Brain microvascular endothelial cell (primary cell): ENCODE data around the gene NKAP.
"Not testable (repeated sequence)": the region's sequence is repeated elsewhere in the genome, so short reads cannot be mapped to it uniquely, and the experiment has no call there.

Experiments
- DNase-seq: peaks from one replicate; pipeline ENCODE4 v3.0.0-alpha.2; 2020
- H3K27ac ChIP-seq: fragments of 250-450 bp; sonication (Bioruptor Pico); 2 replicates; pipeline ENCODE4 v1.5.1; 2020; ENCODE audit warnings: mild to moderate bottlenecking, moderate library complexity
- H3K27me3 ChIP-seq: fragments of 250-450 bp; sonication (Bioruptor Pico); replicated peaks from 2 replicates; pipeline ENCODE4 v1.5.1; 2020; ENCODE audit warnings: mild to moderate bottlenecking
- H3K36me3 ChIP-seq: fragments of 250-450 bp; sonication (Bioruptor Pico); replicated peaks from 2 replicates; pipeline ENCODE4 v1.5.1; 2020; ENCODE audit warnings: mild to moderate bottlenecking
- H3K4me3 ChIP-seq: 2 replicates; pipeline ENCODE4 v1.5.1; 2011; ENCODE audit warnings: low read depth, mild to moderate bottlenecking, control low read depth, low read length, moderate library complexity
- in situ Hi-C: cut with HindIII; loops from 2 replicates; pipeline ENCODE4 v1.10.0; 2017; ENCODE audit warnings: low sequenced_read_pairs, low pct_ligation_motif_present
- TF ChIP-seq, protein P1 (sequence below): IDR thresholded peaks from 2 replicates; pipeline ENCODE4 v1.5.1; 2011; ENCODE audit warnings: low read depth, mild to moderate bottlenecking, moderate library complexity, low read length, control low read depth, inconsistent platforms; ENCODE audit errors: missing control alignments

Gene NKAP

GRCh38 chrX:119970574-119970973 is 27.0 kb upstream of the NKAP start:
- H3K27ac ChIP-seq, result no peak overlapping the region
- H3K36me3 ChIP-seq, result no peaks in the 10 kb centered on the region
- TF ChIP-seq, protein P1, sequence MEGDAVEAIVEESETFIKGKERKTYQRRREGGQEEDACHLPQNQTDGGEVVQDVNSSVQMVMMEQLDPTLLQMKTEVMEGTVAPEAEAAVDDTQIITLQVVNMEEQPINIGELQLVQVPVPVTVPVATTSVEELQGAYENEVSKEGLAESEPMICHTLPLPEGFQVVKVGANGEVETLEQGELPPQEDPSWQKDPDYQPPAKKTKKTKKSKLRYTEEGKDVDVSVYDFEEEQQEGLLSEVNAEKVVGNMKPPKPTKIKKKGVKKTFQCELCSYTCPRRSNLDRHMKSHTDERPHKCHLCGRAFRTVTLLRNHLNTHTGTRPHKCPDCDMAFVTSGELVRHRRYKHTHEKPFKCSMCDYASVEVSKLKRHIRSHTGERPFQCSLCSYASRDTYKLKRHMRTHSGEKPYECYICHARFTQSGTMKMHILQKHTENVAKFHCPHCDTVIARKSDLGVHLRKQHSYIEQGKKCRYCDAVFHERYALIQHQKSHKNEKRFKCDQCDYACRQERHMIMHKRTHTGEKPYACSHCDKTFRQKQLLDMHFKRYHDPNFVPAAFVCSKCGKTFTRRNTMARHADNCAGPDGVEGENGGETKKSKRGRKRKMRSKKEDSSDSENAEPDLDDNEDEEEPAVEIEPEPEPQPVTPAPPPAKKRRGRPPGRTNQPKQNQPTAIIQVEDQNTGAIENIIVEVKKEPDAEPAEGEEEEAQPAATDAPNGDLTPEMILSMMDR, result no peak
- no peak for DNase-seq
- H3K4me3 ChIP-seq, result no peak overlapping the region
- in situ Hi-C loops, result no loop called here
- H3K27me3 ChIP-seq, result no peaks in the 10 kb centered on the region

- DNase-seq, in situ Hi-C loops, H3K27ac ChIP-seq, H3K36me3 ChIP-seq, H3K27me3 ChIP-seq, H3K4me3 ChIP-seq: not testable (repeated sequence)
Measured at GRCh38 chrX:119966837-119967236, 23.3 kb upstream of the NKAP start.

DNA sequence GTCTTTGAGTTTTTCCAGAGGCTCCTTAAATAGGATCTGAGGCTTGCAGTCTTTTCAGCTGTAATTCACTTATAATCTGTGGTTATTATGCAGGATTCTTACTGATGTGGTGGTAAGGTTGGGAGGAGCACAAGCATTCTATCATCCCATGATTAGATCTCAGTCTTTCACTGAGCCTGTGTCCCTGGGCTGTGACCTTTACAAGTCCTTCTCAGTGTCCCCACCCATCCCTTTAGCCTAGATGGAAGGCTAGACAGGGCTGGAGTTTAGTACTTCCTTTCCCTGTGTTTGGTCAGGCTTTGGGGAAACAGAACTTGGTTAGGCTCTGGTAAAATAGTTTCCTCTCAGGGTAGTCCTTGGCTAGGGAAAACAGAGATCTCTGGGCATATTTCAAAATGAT is 17.1 kb upstream of the NKAP start:
- TF ChIP-seq, protein P1, result no peak

GRCh38 chrX:119955807-119956570 is 12.4 kb upstream of the NKAP start:
- H3K27me3 ChIP-seq, in situ Hi-C loops, H3K27ac ChIP-seq, H3K4me3 ChIP-seq, H3K36me3 ChIP-seq, DNase-seq: not testable (repeated sequence)

More for the DNA sequence above, 17.1 kb upstream of the NKAP start:
- H3K27ac ChIP-seq, result no peak overlapping the region
- no peak for DNase-seq
- no peaks in the 10 kb centered on the region for H3K36me3 ChIP-seq
- no peaks in the 10 kb centered on the region for H3K27me3 ChIP-seq
- in situ Hi-C loops, result no loop called here
- H3K4me3 ChIP-seq, result no peak overlapping the region

GRCh38 chrX:119954374-119954773 is 10.8 kb upstream of the NKAP start:
- DNase-seq, result no peak
- no peaks in the 10 kb centered on the region for H3K36me3 ChIP-seq
- in situ Hi-C loops, result no loop called here

DNA sequence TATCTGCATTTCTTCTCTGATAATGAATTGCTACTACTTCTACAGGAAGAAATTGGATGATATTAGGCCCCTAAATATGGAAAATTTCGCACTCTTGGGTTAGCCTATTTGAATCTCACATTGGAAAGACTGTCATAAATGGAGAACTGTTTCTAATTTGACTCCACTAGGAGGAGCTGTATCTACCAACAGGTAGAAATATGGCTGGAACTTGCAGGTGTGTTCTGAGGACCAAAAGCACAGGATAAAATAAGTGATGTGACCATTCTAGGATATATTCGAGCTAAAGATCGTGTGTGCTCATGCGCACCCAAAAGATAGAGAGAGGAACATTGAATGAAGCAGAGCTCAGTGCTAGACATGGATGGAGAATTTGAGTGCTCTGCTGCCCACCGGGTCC is 4.8 kb upstream of the NKAP start:
- Histone ChIP-seq H3K27ac (no peak overlapping the region), H3K27me3 (no peaks in the 10 kb centered on the region), H3K36me3 (no peaks in the 10 kb centered on the region), H3K4me3 (no peak overlapping the region)
- in situ Hi-C loops, result no loop called here
- DNase-seq, result no peak
- TF ChIP-seq, protein P1, result no peak

More at GRCh38 chrX:119954374-119954773, 10.8 kb upstream of the NKAP start:
- Histone ChIP-seq H3K27ac (no peak overlapping the region), H3K27me3 (no peaks in the 10 kb centered on the region), H3K4me3 (no peak overlapping the region)
- TF ChIP-seq, protein P1, result no peak

GRCh38 chrX:119945481-119945880 is 1.9 kb upstream of the NKAP start:
- DNase-seq, result no peak
- no peaks in the 10 kb centered on the region for H3K27me3 ChIP-seq
- H3K36me3 ChIP-seq, result no peaks in the 10 kb centered on the region
- H3K27ac ChIP-seq, result no peak overlapping the region
- TF ChIP-seq, protein P1, result no peak
- H3K4me3 ChIP-seq, result no peak overlapping the region
- in situ Hi-C loops, result no loop called here
